Suprapubic skin (tissue), 4 donors: ENCODE results near the gene CEL. TPM values are rescaled to one million over a fixed set of nuclear protein-coding genes. Genes with fewer than 3 reads are reported as not detected.
A peak's percentile ranks its signal among the peaks of the same experiment; 100 is the strongest.

Experiments used
- DNase-seq, 2 donors: peaks; one replicate each; pipeline ENCODE4 v3.0.0-alpha.2; 2019; ENCODE audit warnings: low spot score in 2 of 2
- H3K27ac ChIP-seq: fragments of 200-600 bp; sonication (generic); one replicate; pipeline ENCODE4 v1.5.1; 2019
- H3K27me3 ChIP-seq: fragments of 200-600 bp; sonication (generic); one replicate; pipeline ENCODE4 v1.5.1; 2019
- H3K36me3 ChIP-seq: fragments of 200-600 bp; sonication (generic); one replicate; pipeline ENCODE4 v1.5.1; 2019
- H3K4me1 ChIP-seq: fragments of 200-600 bp; sonication (generic); one replicate; pipeline ENCODE4 v1.5.1; 2019
- H3K4me3 ChIP-seq: fragments of 200-600 bp; sonication (generic); one replicate; pipeline ENCODE4 v1.5.1; 2019; ENCODE audit warnings: mild to moderate bottlenecking
- H3K9me3 ChIP-seq: fragments of 200-600 bp; sonication (generic); one replicate; pipeline ENCODE4 v1.5.1; 2019
- EP300 ChIP-seq: sonication (generic); formaldehyde crosslinking; IDR thresholded peaks from one replicate; pipeline ENCODE4 v1.6.1; 2017; ENCODE audit warnings: antibody characterized with exemption
- POLR2A ChIP-seq, 2 donors: fragments of 450-650 bp; IDR thresholded peaks; one replicate each; pipeline ENCODE4 v1.6.1; 2017; ENCODE audit warnings: antibody characterized with exemption in 2 of 2, mild to moderate bottlenecking in 2 of 2, moderate library complexity in 2 of 2
- POLR2AphosphoS5 ChIP-seq, 3 donors: sonication (generic); formaldehyde crosslinking; IDR thresholded peaks; one replicate each; pipeline ENCODE4 v1.6.1; 2017; ENCODE audit warnings: antibody characterized with exemption in 3 of 3
- WGBS: methylation state at CpG from one replicate; pipeline ENCODE4 v1.1.5; 2018; 5-methylcytosine and 5-hydroxymethylcytosine counted together
- total RNA-seq, 4 donors: library from RNA; depleted of rRNA; stranded (reverse); fragments of >200 nt; gene quantifications; one replicate each; pipeline ENCODE4 v1.1.0, GENCODE V29; 2016
- TF ChIP-seq, protein P1 (sequence below), 2 donors: fragments of 200-600 bp in 1 of 2; fragments of 450-650 bp in 1 of 2; sonication (generic) in 1 of 2; IDR thresholded peaks; one replicate each; pipeline ENCODE4 v1.5.1; 2016 to 2019; ENCODE audit warnings: antibody characterized with exemption in 2 of 2, mild to moderate bottlenecking in 1 of 2, moderate library complexity in 1 of 2

CEL gene
- total RNA-seq, 4 donors from 2014 or later = 5.2 to 10.7 (median 5.9) TPM

DNA sequence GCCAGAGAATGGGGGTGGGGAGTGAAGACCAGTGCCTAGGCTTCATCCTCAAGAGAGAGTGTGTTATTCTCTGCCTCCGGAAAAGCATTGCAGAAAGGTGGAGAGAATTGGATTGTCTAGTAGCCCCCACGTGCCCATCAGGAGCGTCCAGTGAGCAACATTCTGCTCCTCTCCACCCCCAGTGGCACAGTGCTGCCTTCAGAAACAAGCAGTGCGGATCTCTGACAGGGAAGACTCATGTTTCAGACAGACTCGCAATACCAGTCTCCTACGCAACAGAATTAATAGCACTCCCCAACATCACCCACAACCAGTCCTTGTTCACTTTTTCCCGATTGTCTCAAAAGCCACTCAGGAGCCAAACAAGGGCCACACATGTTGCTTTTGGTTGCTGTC is 14.9 kb upstream of the CEL start:
- Histone ChIP-seq H3K27ac (no peak overlapping the region), H3K36me3 (peaks cover 90% of the 10 kb centered on the region), H3K9me3 (no peaks in the 10 kb centered on the region), H3K4me1 (no peaks in the 10 kb centered on the region), H3K4me3 (no peak overlapping the region), H3K27me3 (no peaks in the 10 kb centered on the region)
- no peak for TF ChIP-seq POLR2A (IDR thresholded peaks at IDR 0.05)
- no peak for TF ChIP-seq EP300
- TF ChIP-seq, protein P1, sequence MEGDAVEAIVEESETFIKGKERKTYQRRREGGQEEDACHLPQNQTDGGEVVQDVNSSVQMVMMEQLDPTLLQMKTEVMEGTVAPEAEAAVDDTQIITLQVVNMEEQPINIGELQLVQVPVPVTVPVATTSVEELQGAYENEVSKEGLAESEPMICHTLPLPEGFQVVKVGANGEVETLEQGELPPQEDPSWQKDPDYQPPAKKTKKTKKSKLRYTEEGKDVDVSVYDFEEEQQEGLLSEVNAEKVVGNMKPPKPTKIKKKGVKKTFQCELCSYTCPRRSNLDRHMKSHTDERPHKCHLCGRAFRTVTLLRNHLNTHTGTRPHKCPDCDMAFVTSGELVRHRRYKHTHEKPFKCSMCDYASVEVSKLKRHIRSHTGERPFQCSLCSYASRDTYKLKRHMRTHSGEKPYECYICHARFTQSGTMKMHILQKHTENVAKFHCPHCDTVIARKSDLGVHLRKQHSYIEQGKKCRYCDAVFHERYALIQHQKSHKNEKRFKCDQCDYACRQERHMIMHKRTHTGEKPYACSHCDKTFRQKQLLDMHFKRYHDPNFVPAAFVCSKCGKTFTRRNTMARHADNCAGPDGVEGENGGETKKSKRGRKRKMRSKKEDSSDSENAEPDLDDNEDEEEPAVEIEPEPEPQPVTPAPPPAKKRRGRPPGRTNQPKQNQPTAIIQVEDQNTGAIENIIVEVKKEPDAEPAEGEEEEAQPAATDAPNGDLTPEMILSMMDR (IDR thresholded peaks at IDR 0.05) = no peak
- no peak for TF ChIP-seq POLR2AphosphoS5 (IDR thresholded peaks at IDR 0.05)
- 89% methylated on average over 7 of the region's 7 CpGs for WGBS
- DNase-seq = no peak

DNA sequence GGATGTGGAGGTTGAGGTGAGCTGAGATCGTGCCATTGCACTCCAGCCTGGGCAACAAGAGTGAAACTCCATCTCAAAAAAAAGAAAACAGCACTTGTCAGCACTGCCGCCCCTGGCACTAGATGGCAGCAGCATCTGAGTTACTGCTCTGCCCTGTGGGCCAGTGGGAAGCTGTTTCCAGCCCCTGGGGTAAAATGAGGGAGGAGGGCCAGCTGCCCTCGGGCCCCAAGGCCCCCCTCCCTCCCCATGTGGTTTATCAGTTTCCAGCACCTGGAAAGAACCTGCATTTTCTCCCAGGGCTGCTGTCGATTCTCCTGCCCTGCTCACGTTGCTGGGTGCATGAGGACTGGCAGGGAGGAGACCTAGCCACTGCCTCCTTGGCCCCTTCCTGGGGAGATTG is 13.2 kb upstream of the CEL start:
- H3K4me3 ChIP-seq = no peak overlapping the region
- TF ChIP-seq POLR2AphosphoS5 (IDR thresholded peaks at IDR 0.05) = no peak
- TF ChIP-seq, protein P1 (IDR thresholded peaks at IDR 0.05) = peak in 1 of 2 donors; percentile 13
- H3K36me3 ChIP-seq = peaks cover 89% of the 10 kb centered on the region
- no peak overlapping the region for H3K27ac ChIP-seq
- H3K27me3 ChIP-seq = no peaks in the 10 kb centered on the region
- H3K9me3 ChIP-seq = no peaks in the 10 kb centered on the region
- H3K4me1 ChIP-seq = no peaks in the 10 kb centered on the region
- no peak for DNase-seq
- WGBS = 58% methylated on average over 5 of the region's 5 CpGs

DNA sequence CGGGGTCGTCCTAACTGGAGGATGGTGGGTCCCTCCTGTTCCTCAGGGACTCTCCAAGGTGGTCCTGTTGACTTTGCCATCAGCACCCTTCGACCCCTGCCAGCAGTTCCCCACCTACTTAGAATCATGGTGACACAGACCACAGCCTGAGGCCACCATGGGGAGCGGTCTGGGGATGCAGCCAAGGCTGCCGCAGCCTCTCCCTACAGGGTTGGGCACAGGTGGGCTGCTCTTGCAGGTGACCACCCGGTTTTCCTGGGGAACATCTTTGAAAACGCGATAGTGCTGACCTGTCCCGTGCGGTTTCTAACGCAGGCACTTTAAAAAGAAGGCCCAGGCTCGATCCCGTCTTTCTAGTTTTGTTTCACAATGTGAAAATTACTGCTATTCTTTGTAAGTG is 12.7 kb upstream of the CEL start:
- WGBS = 90% methylated on average over 12 of the region's 13 CpGs
- Histone ChIP-seq H3K9me3 (no peaks in the 10 kb centered on the region), H3K27ac (no peak overlapping the region), H3K4me1 (no peaks in the 10 kb centered on the region), H3K27me3 (no peaks in the 10 kb centered on the region), H3K4me3 (no peak overlapping the region), H3K36me3 (peaks cover 89% of the 10 kb centered on the region)
- TF ChIP-seq EP300 (no peak), POLR2A (IDR thresholded peaks at IDR 0.05) (no peak), POLR2AphosphoS5 (IDR thresholded peaks at IDR 0.05) (no peak)
- TF ChIP-seq, protein P1 (IDR thresholded peaks at IDR 0.05) = no peak
- no peak for DNase-seq

DNA sequence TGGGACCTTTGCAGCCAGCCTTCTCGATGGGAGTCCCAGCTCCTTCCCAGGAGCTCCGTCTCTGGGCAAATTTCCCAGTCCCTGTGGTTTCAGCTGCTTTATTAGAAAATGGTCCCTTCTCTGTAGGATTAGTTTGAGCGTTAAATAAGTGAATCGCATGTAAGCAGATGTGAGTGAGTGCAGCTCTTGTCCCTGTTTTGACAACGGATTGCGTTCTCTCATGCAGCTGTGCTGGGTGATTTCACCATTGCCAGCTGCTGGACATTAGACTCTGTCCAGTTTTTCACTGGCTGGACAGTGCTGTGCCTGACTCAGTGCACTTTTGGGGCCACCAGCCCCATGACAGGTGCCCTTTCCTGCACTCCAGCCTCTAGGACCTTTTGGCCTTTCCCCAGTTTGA is 11.6 kb upstream of the CEL start:
- H3K36me3 ChIP-seq = peaks cover 89% of the 10 kb centered on the region
- no peak overlapping the region for H3K4me3 ChIP-seq
- H3K27me3 ChIP-seq = no peaks in the 10 kb centered on the region
- H3K4me1 ChIP-seq = no peaks in the 10 kb centered on the region
- no peak overlapping the region for H3K27ac ChIP-seq
- no peak for TF ChIP-seq POLR2A (IDR thresholded peaks at IDR 0.05)
- TF ChIP-seq EP300 = no peak
- TF ChIP-seq, protein P1 (IDR thresholded peaks at IDR 0.05) = no peak
- TF ChIP-seq POLR2AphosphoS5 (IDR thresholded peaks at IDR 0.05) = no peak
- H3K9me3 ChIP-seq = no peaks in the 10 kb centered on the region
- no peak for DNase-seq
- WGBS = 80% methylated on average over 6 of the region's 6 CpGs

DNA sequence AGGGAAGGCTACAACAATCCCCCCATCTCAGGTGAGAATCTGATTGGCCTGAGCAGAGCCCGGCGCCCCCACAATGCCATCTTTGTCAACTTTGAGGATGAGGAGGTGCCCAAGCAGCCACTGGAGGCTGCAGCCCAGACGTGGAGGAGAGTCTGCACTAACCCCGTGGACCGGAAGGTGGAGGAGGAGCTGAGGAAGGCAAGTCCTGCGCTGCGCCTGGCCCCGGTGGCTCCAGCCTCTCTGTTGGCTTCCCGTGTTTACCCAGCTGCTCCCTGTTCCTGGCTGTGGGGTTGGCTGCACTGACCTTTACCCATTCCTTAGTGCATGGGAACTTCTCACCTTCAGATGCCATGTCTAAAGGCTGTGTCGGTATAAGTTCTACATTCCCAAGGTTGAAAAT is 11.0 kb upstream of the CEL start:
- peaks cover 4% of the 10 kb centered on the region for H3K4me1 ChIP-seq
- TF ChIP-seq EP300 = no peak
- TF ChIP-seq, protein P1 (IDR thresholded peaks at IDR 0.05) = no peak
- no peak for TF ChIP-seq POLR2AphosphoS5 (IDR thresholded peaks at IDR 0.05)
- no peak for TF ChIP-seq POLR2A (IDR thresholded peaks at IDR 0.05)
- peaks cover 89% of the 10 kb centered on the region for H3K36me3 ChIP-seq
- no peaks in the 10 kb centered on the region for H3K9me3 ChIP-seq
- H3K4me3 ChIP-seq = no peak overlapping the region
- H3K27me3 ChIP-seq = no peaks in the 10 kb centered on the region
- no peak for DNase-seq
- 87% methylated on average over 5 of the region's 10 CpGs for WGBS
- no peak overlapping the region for H3K27ac ChIP-seq
